ENCODE results near the gene POLR2M. TPM values are rescaled to one million over a fixed set of nuclear protein-coding genes. Genes with fewer than 3 reads are reported as not detected.

Gene POLR2M
- total RNA-seq, 4 donors from 2014 or later: 25.5 to 430 (median 34.7) TPM

DNA sequence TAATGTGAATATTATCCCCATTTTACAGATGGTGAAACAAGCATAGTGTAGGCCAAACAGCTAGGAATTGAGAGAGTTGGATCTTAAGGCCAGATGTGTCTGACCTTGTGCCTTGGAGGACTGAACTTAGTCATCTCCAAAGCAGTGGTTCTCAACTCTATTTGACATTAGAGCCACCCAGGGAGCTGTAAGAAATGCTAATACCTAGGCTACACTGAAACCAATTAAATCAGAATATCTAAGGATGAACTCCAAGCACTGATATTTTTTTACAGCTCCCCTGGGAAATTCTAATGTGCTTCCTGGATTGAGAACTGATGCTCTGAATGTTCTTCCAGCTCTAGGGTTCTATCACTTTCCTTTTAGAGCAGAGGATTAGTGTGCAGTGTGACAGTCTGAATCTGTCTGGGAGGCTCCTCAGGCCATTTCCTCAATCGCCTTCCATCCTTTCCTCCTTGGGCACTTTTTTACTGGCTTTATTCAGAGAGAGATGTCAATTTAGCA, 32.3 kb downstream of the POLR2M start:
- no peak for TF ChIP-seq POLR2A (IDR thresholded peaks at IDR 0.05)
- TF ChIP-seq CTCF (IDR thresholded peaks at IDR 0.05): no peak
- no peak for DNase-seq (ENCODE audit: low spot score in 2 of 2)
- no peak overlapping the region for H3K4me3 ChIP-seq (ENCODE audit: low read depth, poor library complexity, severe bottlenecking)
- intact Hi-C loops (cut with DNase I; ENCODE audit: low total_unique reads): no loop called here
- WGBS, 2 donors: 71 to 78% methylated on average over 1 of the region's 1 CpG

- DNase-seq (ENCODE audit: low spot score in 2 of 2): no peak
- no peak overlapping the region for H3K4me3 ChIP-seq (ENCODE audit: low read depth, poor library complexity, severe bottlenecking)
- intact Hi-C loops (cut with DNase I; ENCODE audit: low total_unique reads): no loop called here
- WGBS, 2 donors: 90 to 91% methylated on average over 4 of the region's 4 CpGs
- no peak for TF ChIP-seq POLR2A (IDR thresholded peaks at IDR 0.05)
- no peak for TF ChIP-seq CTCF (IDR thresholded peaks at IDR 0.05)
Observed at GRCh38 chr15:57740048-57740447, 33.5 kb downstream of the POLR2M start.

GRCh38 chr15:57741089-57741488, 34.6 kb downstream of the POLR2M start:
- no peak overlapping the region for H3K4me3 ChIP-seq (ENCODE audit: low read depth, poor library complexity, severe bottlenecking)
- intact Hi-C loops (cut with DNase I; ENCODE audit: low total_unique reads): no loop called here
- no peak for TF ChIP-seq POLR2A (IDR thresholded peaks at IDR 0.05)
- DNase-seq (ENCODE audit: low spot score in 2 of 2): no peak
- WGBS, 2 donors: 50 to 54% methylated on average over 3 of the region's 3 CpGs

DNA sequence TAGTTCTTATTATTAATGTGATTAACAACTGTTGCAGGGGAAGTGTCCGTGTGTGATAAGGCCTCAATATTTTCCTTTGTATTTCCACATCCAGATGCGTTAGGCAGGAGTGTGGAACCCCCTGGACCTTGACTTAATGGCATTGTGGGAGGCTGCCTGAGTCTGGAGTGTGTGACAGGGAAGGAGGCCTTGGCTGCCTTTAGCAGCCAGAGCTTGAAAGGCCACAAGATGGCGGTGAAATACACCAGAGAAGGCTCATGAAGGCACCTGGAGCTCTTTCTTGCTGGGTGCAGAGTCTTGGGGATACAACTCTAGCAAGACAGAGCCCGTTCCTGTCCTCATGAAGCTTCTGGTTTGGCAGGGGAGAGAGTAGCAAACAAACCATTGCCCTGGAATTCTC, 36.9 kb downstream of the POLR2M start:
- intact Hi-C loops (cut with DNase I; ENCODE audit: low total_unique reads): no loop called here
- TF ChIP-seq POLR2A (IDR thresholded peaks at IDR 0.05) (no peak), CTCF (IDR thresholded peaks at IDR 0.05) (no peak)
- H3K4me3 ChIP-seq (ENCODE audit: low read depth, poor library complexity, severe bottlenecking): no peak overlapping the region
- DNase-seq (ENCODE audit: low spot score in 2 of 2): no peak
- WGBS, 2 donors: 89 to 92% methylated on average over 4 of the region's 4 CpGs

DNA sequence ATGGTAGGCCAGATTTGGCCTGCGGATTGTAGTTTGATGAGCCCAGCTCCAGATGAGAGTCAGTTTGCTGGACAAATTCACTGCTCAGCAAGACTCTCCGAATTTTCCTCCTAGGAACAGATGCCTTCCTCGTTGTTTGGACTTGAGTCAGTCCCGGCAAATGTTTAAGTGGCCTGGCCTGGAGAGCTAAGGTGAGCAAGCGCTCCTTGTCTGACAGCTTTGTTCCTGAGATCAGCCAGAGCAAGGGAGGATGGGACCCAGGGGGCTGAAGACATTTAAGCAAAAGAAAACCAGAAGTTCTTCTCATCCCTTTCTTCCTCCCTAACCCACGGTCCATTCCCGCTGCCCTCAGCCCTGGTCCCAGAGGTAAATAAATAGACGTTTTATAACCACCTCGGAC, 40.3 kb downstream of the POLR2M start:
- no peak overlapping the region for H3K4me3 ChIP-seq (ENCODE audit: low read depth, poor library complexity, severe bottlenecking)
- no peak for DNase-seq (ENCODE audit: low spot score in 2 of 2)
- 83 to 84% methylated on average over 9 of the region's 9 CpGs for WGBS, 2 donors
- TF ChIP-seq POLR2A (IDR thresholded peaks at IDR 0.05): no peak
- intact Hi-C loops (cut with DNase I; ENCODE audit: low total_unique reads): no loop called here

GRCh38 chr15:57747206-57747896, 40.8 kb downstream of the POLR2M start:
- WGBS, 2 donors: 63 to 74% methylated on average over 12 to 13 of the region's 13 CpGs
- intact Hi-C loops (cut with DNase I; ENCODE audit: low total_unique reads): no loop called here
- no peak overlapping the region for H3K4me3 ChIP-seq (ENCODE audit: low read depth, poor library complexity, severe bottlenecking)
- DNase-seq (ENCODE audit: low spot score in 2 of 2): no peak
- TF ChIP-seq CTCF (IDR thresholded peaks at IDR 0.05) (no peak), POLR2A (IDR thresholded peaks at IDR 0.05) (no peak)
